Neuron (in vitro differentiated cells): Measurements from ENCODE around the gene THYN1.

Experiments
- H2AFZ ChIP-seq: one replicate; pipeline ENCODE4 v1.6.1; 2013; ENCODE audit warnings: low read depth, mild to moderate bottlenecking, inconsistent platforms, low read length, moderate library complexity
- H3K27me3 ChIP-seq: one replicate; pipeline ENCODE4 v1.6.1; 2013; ENCODE audit warnings: low read length; ENCODE audit not compliant: insufficient read depth
- H3K36me3 ChIP-seq: one replicate; pipeline ENCODE4 v1.6.1; 2013; ENCODE audit warnings: low read length; ENCODE audit not compliant: insufficient read depth
- H3K4me1 ChIP-seq: one replicate; pipeline ENCODE4 v1.6.1; 2013; ENCODE audit warnings: low read length; ENCODE audit not compliant: insufficient read depth
- H3K4me3 ChIP-seq: 2 replicates; pipeline ENCODE4 v1.5.1; 2013; ENCODE audit warnings: mild to moderate bottlenecking, low read length, moderate library complexity
- H3K9me3 ChIP-seq: one replicate; pipeline ENCODE4 v1.6.1; 2013; ENCODE audit warnings: low read length

THYN1 gene

DNA sequence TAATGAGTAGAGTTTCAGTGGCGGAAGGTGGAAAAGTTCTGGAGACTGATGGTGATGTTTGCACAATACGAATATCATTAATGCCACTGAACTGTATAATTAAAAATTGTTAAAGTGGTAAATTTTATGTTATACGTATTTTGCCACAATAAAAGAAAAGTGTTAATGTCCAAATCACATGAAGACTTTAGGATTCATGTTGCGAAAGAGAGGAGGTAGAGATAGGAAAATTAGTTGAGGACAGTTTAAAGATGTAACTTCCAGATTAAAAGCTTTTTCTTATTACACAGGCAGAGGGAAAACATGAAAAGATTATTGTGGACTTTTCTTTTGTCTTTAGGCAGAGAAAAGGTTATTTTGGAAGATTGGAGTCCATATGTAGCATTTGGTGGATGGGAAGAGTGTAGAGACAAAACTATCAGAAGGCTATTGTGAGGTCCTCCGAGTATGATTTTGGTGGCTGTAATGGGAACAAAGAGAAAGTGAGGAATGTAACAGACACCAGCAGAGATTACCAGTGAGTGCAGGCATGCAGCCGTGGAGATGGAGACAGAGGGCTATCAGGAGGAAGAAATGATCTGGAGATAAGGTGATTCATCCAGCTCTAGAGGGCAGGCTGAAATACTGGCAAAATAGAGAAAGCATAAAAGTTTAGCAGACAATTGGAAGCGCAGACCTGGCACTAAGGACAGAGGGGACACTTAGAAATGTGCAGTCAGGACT is 16.2 kb downstream of the THYN1 start:
- Histone ChIP-seq H3K36me3 (peaks cover 32% of the 10 kb centered on the region), H2AFZ (no peak overlapping the region), H3K27me3 (no peaks in the 10 kb centered on the region), H3K9me3 (no peaks in the 10 kb centered on the region), H3K4me3 (no peak overlapping the region), H3K4me1 (no peaks in the 10 kb centered on the region)

DNA sequence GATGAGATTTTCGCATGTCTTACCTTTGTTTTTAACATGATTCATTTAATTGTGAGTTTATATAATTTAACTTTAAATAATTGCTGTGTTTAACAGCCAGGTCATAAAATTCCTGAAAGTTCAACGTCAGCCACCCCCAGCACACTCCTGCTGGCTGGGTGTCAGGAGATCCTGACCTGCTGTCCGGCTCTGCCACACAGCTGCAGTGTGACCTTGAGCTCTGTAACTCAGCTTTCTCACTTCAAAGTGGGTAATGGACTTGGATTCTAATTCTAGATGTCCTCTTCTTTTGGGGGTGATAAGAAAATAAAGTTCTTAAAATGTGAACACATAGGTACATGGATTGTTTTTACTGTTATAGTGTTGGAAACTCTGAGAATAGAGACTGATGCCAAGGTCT is 17.8 kb downstream of the THYN1 start:
- Histone ChIP-seq H3K27me3 (no peaks in the 10 kb centered on the region), H3K4me1 (no peaks in the 10 kb centered on the region), H3K9me3 (no peaks in the 10 kb centered on the region), H3K4me3 (no peak overlapping the region), H3K36me3 (peaks cover 19% of the 10 kb centered on the region), H2AFZ (no peak overlapping the region)

DNA sequence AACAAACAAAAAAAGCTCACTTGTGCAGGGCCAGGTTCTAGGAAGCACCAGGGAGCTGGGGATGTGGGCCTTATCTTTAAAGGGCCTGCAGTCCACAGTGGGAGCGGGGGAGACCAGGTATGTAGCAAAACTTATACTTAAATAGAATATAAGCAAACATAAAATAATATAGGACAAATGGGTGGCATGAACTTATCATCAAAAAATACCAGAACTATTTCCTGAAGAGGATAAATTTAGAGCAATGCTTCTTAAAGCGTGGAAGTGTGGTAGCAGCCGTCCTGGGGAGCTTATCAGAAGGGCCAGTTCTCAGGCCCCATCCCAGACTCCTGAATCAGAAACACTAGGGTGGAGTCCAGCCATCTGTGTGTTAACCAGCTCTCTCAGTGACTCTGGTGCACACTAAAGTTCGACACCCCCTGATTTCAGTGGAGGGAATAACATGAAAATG is 19.4 kb downstream of the THYN1 start:
- Histone ChIP-seq H3K4me1 (peaks cover 3% of the 10 kb centered on the region), H3K27me3 (no peaks in the 10 kb centered on the region), H3K36me3 (peaks cover 11% of the 10 kb centered on the region), H3K4me3 (no peak overlapping the region), H3K9me3 (no peaks in the 10 kb centered on the region), H2AFZ (no peak overlapping the region)

DNA sequence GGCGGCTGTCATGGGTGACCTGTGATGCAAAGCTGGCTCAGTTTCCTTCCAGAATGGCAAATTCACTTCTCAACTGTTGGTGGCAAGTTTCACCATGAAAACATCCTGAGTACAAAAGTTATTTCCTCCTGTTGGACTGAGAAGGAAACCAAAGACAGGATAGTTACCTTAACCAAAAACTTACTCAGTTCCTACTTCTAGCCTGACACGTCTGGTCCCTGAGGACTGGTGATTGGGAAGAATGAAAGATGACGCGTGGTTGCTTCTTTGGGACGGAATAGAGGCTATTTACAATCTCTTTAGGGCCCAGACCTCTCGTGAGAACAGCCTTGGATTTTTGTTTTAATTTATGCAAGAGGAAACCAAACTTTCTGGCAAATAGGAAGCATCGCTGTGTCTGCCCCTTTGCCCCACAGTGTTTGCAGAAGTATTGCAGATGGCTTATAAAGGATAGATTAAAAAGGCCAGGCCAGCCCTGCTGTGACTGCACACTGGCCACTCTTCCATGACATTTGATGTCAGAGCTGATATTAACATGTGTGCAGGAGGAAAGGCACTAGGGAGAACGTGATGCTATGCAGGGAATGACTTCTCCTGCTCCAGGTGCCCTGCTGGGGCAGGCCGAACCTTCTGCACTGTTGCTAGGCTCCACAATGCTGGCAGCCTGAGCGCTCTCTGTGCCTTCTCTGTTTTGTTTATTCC is 21.0 kb downstream of the THYN1 start:
- H3K4me3 ChIP-seq, result no peak overlapping the region
- peaks cover 11% of the 10 kb centered on the region for H3K36me3 ChIP-seq
- no peaks in the 10 kb centered on the region for H3K9me3 ChIP-seq
- peaks cover 3% of the 10 kb centered on the region for H3K4me1 ChIP-seq
- H2AFZ ChIP-seq, result no peak overlapping the region
- no peaks in the 10 kb centered on the region for H3K27me3 ChIP-seq

DNA sequence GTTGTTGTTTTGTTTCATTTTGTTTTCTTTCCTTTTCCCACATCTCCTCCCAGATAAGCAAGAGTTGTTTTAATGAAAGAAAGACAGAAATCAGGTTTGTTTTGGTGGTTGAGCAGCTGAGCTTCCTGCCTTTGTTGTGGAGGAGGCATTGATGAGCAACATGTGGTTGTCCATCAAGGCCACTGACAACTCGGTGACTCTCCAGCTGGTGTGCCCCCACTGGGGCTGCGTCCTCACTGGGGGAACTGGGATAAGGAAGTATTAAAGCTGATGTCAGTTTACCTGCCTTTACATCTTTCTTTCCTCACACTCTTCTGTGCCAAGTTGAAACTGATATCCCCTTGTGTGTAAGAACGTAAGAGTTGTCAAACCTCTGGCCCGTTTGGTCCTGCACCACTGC is 22.8 kb downstream of the THYN1 start:
- Histone ChIP-seq H3K4me3 (no peak overlapping the region), H3K9me3 (no peaks in the 10 kb centered on the region), H3K4me1 (peaks cover 12% of the 10 kb centered on the region), H3K27me3 (no peaks in the 10 kb centered on the region), H2AFZ (no peak overlapping the region), H3K36me3 (peaks cover 6% of the 10 kb centered on the region)

DNA sequence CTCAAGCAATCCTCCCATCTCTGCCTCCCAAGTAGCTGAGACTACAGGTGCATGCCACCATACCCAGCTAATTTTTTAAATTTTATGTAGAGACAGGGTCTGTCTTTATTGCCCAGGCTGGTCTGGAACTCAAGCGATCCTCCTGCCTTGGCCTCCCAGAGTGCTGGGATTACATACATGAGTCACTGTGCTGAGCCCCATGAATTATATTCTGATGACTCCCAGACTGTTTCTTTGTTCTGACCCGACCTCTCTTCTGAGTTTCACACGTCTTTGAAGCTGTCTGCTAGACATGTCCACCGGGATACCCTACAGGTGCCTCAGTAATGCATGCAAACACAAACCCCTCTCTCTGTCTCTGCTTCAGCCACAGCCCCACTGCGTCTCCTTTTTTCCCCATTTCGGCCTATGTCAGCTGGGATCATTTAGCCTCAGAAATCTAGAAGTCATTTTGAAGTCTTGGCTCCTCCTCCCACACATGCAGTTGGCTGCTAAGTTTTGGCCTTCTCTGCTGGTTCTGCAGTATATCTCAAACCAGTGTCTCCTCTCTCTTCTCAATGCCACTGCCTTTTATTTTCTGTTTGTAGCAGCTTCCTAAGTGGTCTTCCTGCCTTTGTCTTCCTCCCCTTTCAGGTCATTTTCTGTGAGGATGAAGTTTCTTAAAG is 23.9 kb downstream of the THYN1 start:
- Histone ChIP-seq H3K36me3 (no peaks in the 10 kb centered on the region), H3K27me3 (no peaks in the 10 kb centered on the region), H2AFZ (no peak overlapping the region), H3K9me3 (no peaks in the 10 kb centered on the region), H3K4me1 (peaks cover 13% of the 10 kb centered on the region), H3K4me3 (no peak overlapping the region)

DNA sequence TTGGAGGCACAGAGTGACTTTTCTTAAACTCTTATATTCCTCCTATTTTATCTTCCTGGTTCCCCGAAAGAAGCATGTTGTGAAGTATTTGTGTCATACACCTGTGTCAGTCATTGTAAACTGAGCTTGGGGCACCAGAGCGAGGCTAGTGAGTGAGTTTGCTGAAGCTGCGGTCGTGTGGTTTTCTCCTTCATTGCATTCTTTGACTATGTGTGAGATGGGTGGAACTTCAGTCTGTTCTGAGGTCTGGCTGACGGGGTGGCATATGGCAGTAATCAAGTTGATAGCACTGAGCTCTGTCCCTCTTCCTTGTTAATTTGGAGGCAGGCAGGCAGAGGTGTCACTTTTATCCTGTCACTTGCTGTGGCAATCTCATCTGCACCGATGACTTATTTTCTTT is 24.5 kb downstream of the THYN1 start:
- Histone ChIP-seq H3K9me3 (no peaks in the 10 kb centered on the region), H3K4me1 (peaks cover 13% of the 10 kb centered on the region), H3K36me3 (no peaks in the 10 kb centered on the region), H3K27me3 (no peaks in the 10 kb centered on the region), H3K4me3 (no peak overlapping the region), H2AFZ (no peak overlapping the region)

DNA sequence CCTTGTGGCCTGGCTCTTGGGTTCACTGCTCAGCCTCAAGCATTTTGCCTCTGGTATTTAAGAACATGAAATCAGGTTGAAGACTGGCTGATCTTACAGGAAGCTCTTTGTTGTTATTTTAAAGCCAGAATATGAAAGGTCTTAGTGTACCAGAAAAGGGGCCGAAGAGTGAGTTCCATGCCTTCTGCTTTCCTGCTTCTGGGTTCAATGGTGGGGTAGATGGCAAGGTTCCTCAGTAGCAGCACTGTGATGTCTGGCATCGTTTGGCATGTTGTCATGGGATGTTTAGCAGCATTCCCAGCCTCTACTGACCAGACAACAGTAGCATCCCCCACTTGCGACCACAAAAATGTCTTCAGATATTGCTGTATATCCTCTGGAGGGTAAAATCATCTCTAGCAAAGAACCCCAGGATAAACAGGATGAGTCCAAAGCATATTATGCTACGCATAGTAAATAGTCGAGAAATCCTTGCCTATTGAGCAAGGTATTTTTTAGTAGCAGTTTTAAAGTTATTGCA is 26.3 kb downstream of the THYN1 start:
- H3K4me1 ChIP-seq, result peaks cover 22% of the 10 kb centered on the region
- H2AFZ ChIP-seq, result no peak overlapping the region
- H3K36me3 ChIP-seq, result no peaks in the 10 kb centered on the region
- no peak overlapping the region for H3K4me3 ChIP-seq
- no peaks in the 10 kb centered on the region for H3K27me3 ChIP-seq
- no peaks in the 10 kb centered on the region for H3K9me3 ChIP-seq

DNA sequence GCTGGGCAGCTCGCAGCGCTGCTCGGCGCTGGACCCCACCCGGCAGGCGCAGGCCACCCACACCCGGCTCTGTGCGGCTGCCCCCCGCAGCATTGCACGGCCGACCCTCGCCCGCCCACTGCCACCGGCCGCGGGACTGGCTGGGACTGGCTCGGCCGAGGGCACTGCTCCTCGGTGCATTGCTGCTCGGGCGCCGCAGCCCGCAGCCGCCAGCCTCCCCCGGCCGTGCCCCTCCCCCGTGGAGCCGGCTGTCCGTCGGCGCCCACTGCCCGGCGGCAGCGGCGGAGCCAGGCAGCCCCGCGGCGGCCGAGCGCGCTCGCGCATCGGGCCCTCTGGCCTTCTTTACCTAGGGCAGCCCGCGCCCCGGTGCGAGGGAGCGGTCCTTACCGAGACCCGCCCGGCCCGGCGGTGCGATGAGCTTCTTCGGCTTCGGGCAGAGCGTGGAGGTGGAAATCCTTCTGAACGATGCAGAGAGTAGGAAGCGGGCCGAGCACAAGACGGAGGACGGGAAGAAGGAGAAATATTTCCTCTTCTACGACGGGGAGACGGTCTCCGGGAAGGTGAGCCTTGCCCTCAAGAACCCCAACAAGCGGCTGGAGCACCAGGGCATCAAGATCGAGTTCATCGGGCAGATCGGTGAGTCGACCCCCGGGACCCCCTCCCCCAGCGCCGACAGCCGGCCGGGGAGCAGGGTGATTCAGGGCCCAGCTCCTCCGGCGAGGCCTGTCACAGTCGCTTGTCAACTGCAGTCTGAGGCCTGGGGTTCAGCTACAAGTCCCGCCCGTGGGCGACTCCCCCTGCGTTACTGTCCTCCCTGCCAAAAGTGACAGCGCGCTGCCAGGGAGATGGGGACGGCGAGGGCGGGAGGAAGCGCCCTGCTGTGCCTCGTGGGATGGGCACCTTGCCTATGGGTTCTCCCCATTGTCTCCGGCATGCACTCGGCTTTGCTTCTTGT is 28.2 kb downstream of the THYN1 start:
- H3K4me1 ChIP-seq, result peaks cover 22% of the 10 kb centered on the region
- no peaks in the 10 kb centered on the region for H3K27me3 ChIP-seq
- peak overlapping the region; percentile 85 for H2AFZ ChIP-seq
- H3K36me3 ChIP-seq, result peaks cover 11% of the 10 kb centered on the region
- H3K9me3 ChIP-seq, result no peaks in the 10 kb centered on the region
- peak overlapping the region; percentile 86 for H3K4me3 ChIP-seq

DNA sequence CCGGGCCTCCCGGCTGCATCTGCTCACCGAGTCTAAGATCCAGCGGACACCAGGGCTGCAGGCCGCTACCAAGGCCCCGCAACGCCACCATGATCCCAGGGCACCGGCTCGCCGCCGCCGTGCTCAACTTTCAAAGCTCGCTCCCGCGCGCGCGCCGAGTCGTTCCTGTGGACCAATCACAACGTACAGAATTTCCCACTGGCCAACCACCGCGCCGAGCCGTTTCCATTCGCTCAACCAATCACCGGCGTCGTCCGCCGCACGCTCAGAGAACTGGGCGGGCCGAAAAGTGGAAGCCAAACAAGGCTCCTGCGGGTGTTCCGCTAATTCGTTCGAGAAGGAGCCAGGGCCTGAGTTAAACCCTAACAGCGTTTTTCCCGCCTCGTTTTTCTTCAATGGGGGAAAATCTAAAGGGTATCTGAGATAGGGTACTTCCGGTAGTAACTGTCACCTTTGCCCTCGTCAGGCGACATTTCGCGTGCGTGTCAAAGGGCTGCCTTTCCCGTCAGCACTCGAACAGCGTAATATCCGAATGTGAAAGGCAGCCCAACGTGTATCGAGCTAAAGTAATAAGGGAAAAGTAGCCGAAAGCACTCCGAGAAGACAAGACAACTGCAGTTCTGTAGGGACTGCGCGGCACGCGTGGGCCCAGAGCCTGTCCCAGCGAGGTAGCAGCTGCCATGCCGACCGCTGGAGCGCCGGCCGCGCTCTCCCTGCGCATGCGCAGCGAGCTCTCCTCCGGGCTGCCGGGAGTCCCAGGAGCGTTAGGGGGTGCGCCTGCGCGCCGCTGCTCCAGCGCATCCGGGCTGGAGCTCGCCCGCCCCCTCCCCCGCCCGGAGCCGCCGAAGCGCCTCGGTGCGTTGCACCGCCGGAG is 29.1 kb downstream of the THYN1 start, which contains the start of the genes NCAPD3 and VPS26B:
Gene NCAPD3 (minus strand): TSS at position 132 of the 874 bp plus-strand sequence. CDS start 41 bp downstream, at position 91.
Gene VPS26B (plus strand): TSS at position 836 of the 874 bp plus-strand sequence. CDS start 452 bp downstream, outside the sequence.
- Histone ChIP-seq H2AFZ (peak within 1 kb of the TSS; percentile 85), H3K9me3 (no peaks in the 10 kb centered on the region), H3K4me1 (peaks cover 19% of the 10 kb centered on the region), H3K4me3 (peak within 1 kb of the TSS; percentile 86), H3K36me3 (peaks cover 16% of the 10 kb centered on the region), H3K27me3 (no peaks in the 10 kb centered on the region)

DNA sequence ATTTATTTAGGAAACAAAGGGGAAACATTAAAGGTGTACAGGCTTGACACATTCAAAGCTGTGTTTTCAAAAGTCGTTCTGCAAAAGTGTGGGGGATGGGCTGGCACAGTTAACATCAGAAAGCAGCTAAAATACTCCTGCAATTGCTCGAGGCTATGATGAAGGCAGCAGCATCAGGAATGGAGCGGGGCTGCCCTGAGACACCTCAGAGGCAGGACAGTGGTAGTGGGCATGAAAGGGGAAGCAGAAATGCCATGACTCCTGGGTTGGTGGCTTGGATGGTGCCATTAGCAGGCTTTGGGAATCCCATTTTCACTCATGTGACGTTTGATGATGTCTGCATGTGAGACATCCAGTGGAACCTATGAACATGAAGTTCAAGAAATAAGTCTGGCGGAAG is 30.0 kb downstream of the THYN1 start:
- peaks cover 19% of the 10 kb centered on the region for H3K4me1 ChIP-seq
- H3K27me3 ChIP-seq, result no peaks in the 10 kb centered on the region
- H3K36me3 ChIP-seq, result peaks cover 25% of the 10 kb centered on the region
- peak overlapping the region; percentile 86 for H3K4me3 ChIP-seq
- no peaks in the 10 kb centered on the region for H3K9me3 ChIP-seq
- no peak overlapping the region for H2AFZ ChIP-seq
